CD4-positive, CD25-positive, alpha-beta regulatory T cell (primary cell): ENCODE results near the gene RPL21. TPM values are rescaled to one million over a fixed set of nuclear protein-coding genes. Genes with fewer than 3 reads are reported as not detected.

ENCODE experiments used
- ATAC-seq, 2 donors: fragments of 150-1000 bp; cut with Tn5 transposase; one replicate each; pipeline ENCODE4 v1.10.0; 2021; ENCODE audit warnings: low read depth in 2 of 2, moderate number of reproducible peaks in 2 of 2, moderate library complexity in 1 of 2
- DNase-seq, 3 donors: peaks; one replicate each; pipeline versions ENCODE4 v3.0.0 to v3.0.0-alpha.2; 2012 to 2022; ENCODE audit warnings: mixed read lengths in 1 of 3
- H3K27ac ChIP-seq: one replicate; pipeline ENCODE4 v1.7.0; 2013; ENCODE audit warnings: mild to moderate bottlenecking, low read length; ENCODE audit not compliant: insufficient read depth, poor library complexity, severe bottlenecking
- H3K27me3 ChIP-seq: one replicate; pipeline ENCODE4 v1.7.0; 2013; ENCODE audit warnings: low read length; ENCODE audit not compliant: control insufficient read depth, insufficient read depth
- H3K36me3 ChIP-seq: one replicate; pipeline ENCODE4 v1.7.0; 2013; ENCODE audit warnings: mild to moderate bottlenecking, low read length, moderate library complexity; ENCODE audit not compliant: control insufficient read depth, insufficient read depth
- H3K4me1 ChIP-seq: 2 replicates; pipeline ENCODE4 v1.7.0; 2013; ENCODE audit warnings: mild to moderate bottlenecking, low read length; ENCODE audit not compliant: insufficient read depth, control insufficient read depth, poor library complexity, severe bottlenecking
- H3K4me3 ChIP-seq: one replicate; pipeline ENCODE4 v1.7.0; 2013; ENCODE audit warnings: low read depth, mild to moderate bottlenecking, low read length, moderate library complexity
- H3K9me3 ChIP-seq, 2 experiments: 1 replicate in 1 of 2; 2 replicates in 1 of 2; pipeline ENCODE4 v1.7.0; 2013; ENCODE audit warnings: low read length in 2 of 2, mild to moderate bottlenecking in 1 of 2, moderate library complexity in 1 of 2; ENCODE audit not compliant: control insufficient read depth in 2 of 2
- H3K27ac Mint-ChIP-seq, 3 donors: one replicate each; pipeline ENCODE4 v1.8.0; 2020 to 2022; ENCODE audit warnings: mild to moderate bottlenecking in 3 of 3, mixed read lengths in 3 of 3, moderate library complexity in 2 of 3
- H3K27me3 Mint-ChIP-seq: one replicate; pipeline ENCODE4 v1.8.0; 2022; ENCODE audit warnings: mild to moderate bottlenecking, mixed read lengths
- H3K36me3 Mint-ChIP-seq: one replicate; pipeline ENCODE4 v1.8.0; 2020; ENCODE audit warnings: mixed read lengths
- H3K4me1 Mint-ChIP-seq, 4 donors: one replicate each; pipeline ENCODE4 v1.8.0; 2020 to 2022; ENCODE audit warnings: mixed read lengths in 4 of 4, mild to moderate bottlenecking in 1 of 4
- H3K4me3 Mint-ChIP-seq, 4 donors: one replicate each; pipeline ENCODE4 v1.8.0; 2020 to 2022; ENCODE audit warnings: mild to moderate bottlenecking in 4 of 4, mixed read lengths in 4 of 4, moderate library complexity in 3 of 4
- H3K9me3 Mint-ChIP-seq, 7 donors: one replicate each; pipeline ENCODE4 v1.8.0; 2020 to 2022; ENCODE audit warnings: mixed read lengths in 7 of 7, mild to moderate bottlenecking in 3 of 7, moderate library complexity in 2 of 7
- polyA plus RNA-seq, 4 donors: library from polyadenylated mRNA; unstranded; fragments of 300-500 nt; fragmentation: Illumina TruSeq; gene quantifications; one replicate each; pipeline ENCODE4 v1.2.3, GENCODE V29; 2021
- total RNA-seq: library from RNA; stranded (reverse); gene quantifications from one replicate; pipeline ENCODE4 v1.2.3, GENCODE V29; 2022

Gene RPL21
- total and polyA plus RNA-seq, 5 donors from 2014 or later, result 1,575 to 7,317 (median 4,646) TPM

DNA sequence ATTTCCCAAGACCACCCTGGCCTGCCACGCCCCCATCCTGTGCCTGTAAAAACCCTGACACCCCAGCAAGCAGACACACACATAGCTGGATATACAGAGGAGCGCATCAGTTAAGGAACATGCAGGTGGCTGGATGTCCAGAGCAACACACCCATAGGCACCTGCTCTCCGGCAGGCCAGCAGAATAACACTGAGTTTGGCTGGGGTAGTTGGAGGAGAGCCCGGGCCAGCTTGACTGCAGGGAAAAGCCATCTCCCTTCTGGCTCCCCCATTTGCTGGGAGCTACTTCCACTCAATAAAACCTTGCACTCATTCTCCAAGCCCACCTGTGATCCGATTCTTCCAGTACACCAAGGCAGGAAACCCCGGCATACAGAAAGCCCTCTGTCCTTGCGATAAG lies 28.1 kb downstream of the RPL21 start:
- DNase-seq (no peak), ATAC-seq (no peak)
- Mint-ChIP-seq H3K4me3 (no peak overlapping the region), H3K36me3 (no peaks in the 10 kb centered on the region), H3K27ac (no peak overlapping the region), H3K27me3 (peaks cover 26% of the 10 kb centered on the region), H3K9me3 (no peaks in the 10 kb centered on the region), H3K4me1 (no peaks in the 10 kb centered on the region)
- Histone ChIP-seq H3K9me3 (no peaks in the 10 kb centered on the region), H3K4me1 (no peaks in the 10 kb centered on the region), H3K27ac (no peak overlapping the region), H3K4me3 (no peak overlapping the region), H3K27me3 (peaks cover 19% of the 10 kb centered on the region), H3K36me3 (no peaks in the 10 kb centered on the region)

GRCh38 chr13:27280009-27280656 lies 28.8 kb downstream of the RPL21 start:
- Histone ChIP-seq H3K4me3 (no peak overlapping the region), H3K27me3 (peaks cover 13% of the 10 kb centered on the region), H3K4me1 (no peaks in the 10 kb centered on the region), H3K36me3 (no peaks in the 10 kb centered on the region), H3K27ac (no peak overlapping the region), H3K9me3 (no peaks in the 10 kb centered on the region)
- ATAC-seq (no peak), DNase-seq (no peak)
- H3K4me1 Mint-ChIP-seq, result no peaks in the 10 kb centered on the region
- H3K9me3 Mint-ChIP-seq, result no peaks in the 10 kb centered on the region
- no peak overlapping the region for H3K27ac Mint-ChIP-seq
- H3K27me3 Mint-ChIP-seq, result peaks cover 20% of the 10 kb centered on the region
- H3K4me3 Mint-ChIP-seq, result no peak overlapping the region
- H3K36me3 Mint-ChIP-seq, result no peaks in the 10 kb centered on the region

DNA sequence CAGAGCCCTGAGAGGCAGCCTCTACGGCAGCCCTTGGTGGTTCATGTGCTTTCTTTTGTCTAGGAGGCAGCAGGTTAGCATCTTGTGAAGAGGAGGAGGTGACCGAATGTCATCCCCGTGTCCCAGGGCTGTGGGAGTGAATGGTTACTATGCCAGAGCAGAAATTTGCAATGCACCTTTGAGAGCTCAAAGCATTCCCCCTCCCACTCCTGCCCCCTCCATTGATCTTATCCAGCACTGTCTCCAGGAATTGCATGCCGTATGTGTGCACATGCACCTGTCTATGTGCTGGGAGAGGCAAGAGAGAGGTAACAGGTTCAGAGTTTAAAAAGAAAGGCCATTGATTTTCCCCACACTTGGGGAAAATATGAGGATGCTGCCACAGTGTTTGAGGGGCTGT lies 29.5 kb downstream of the RPL21 start:
- no peaks in the 10 kb centered on the region for H3K9me3 Mint-ChIP-seq
- Histone ChIP-seq H3K36me3 (no peaks in the 10 kb centered on the region), H3K9me3 (no peaks in the 10 kb centered on the region), H3K4me1 (no peaks in the 10 kb centered on the region), H3K27me3 (peaks cover 10% of the 10 kb centered on the region), H3K4me3 (no peak overlapping the region), H3K27ac (no peak overlapping the region)
- no peak overlapping the region for H3K4me3 Mint-ChIP-seq
- ATAC-seq (no peak), DNase-seq (no peak)
- no peak overlapping the region for H3K27ac Mint-ChIP-seq
- H3K27me3 Mint-ChIP-seq, result peaks cover 15% of the 10 kb centered on the region
- H3K4me1 Mint-ChIP-seq, result no peaks in the 10 kb centered on the region
- H3K36me3 Mint-ChIP-seq, result no peaks in the 10 kb centered on the region

DNA sequence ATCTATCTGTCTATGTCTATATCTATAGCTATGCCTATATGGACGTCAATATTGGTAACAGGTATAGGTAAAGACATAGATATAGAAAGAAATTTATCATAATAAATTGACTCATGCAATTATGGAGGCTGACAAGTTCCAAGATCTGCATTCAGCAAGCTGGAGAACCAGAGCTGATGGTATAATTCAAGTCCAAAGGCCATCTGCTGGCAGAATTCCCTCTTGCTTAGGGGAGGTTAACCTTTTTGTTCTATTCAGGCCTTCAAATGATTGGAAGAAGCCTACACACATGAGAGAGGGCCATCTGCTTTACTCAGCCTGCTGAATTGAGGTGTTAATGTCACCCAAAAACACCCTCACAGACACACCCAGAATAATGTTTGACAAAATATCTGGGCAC lies 30.1 kb downstream of the RPL21 start:
- Histone ChIP-seq H3K4me1 (no peaks in the 10 kb centered on the region), H3K9me3 (no peaks in the 10 kb centered on the region), H3K27me3 (peaks cover 5% of the 10 kb centered on the region), H3K27ac (no peak overlapping the region), H3K4me3 (no peak overlapping the region), H3K36me3 (no peaks in the 10 kb centered on the region)
- Mint-ChIP-seq H3K36me3 (no peaks in the 10 kb centered on the region), H3K27me3 (peaks cover 11% of the 10 kb centered on the region), H3K4me3 (no peak overlapping the region), H3K4me1 (no peaks in the 10 kb centered on the region), H3K9me3 (no peaks in the 10 kb centered on the region), H3K27ac (no peak overlapping the region)
- ATAC-seq (no peak), DNase-seq (no peak)

DNA sequence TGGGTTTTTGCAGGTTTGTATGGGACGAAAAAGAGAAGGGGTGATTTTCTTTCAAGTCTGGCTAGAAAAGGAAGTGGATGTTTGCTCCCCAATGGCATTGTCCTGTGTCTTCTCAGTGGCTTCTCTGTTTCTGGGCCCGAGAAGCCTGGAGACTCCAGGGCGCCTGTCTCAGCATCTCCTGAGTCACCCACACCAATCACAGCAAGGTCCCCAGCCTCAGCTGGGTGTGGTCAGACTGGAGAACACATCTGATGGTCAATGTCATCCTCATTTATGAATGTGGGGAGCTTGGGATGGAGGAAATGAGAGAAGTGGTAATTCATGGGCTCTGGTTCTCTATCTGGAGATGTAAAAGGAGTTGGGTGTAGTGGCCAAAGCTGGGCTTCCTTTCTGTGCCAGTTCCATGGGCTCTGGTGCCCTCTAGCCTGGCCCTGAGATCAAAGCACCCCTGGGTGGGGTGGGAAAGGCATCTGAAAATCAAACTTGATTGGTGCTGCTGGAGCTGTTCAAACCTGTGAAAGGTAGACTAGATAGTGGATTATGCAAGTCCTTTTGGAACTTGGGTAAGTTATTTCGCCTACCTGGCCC lies 32.6 kb downstream of the RPL21 start:
- ATAC-seq, result no peak
- H3K36me3 ChIP-seq, result no peaks in the 10 kb centered on the region
- Mint-ChIP-seq H3K27me3 (peaks cover 5% of the 10 kb centered on the region), H3K4me1 (no peaks in the 10 kb centered on the region), H3K27ac (no peak overlapping the region), H3K9me3 (no peaks in the 10 kb centered on the region), H3K4me3 (no peak overlapping the region), H3K36me3 (no peaks in the 10 kb centered on the region)
- no peaks in the 10 kb centered on the region for H3K4me1 ChIP-seq
- peaks cover 3% of the 10 kb centered on the region for H3K27me3 ChIP-seq
- no peak overlapping the region for H3K4me3 ChIP-seq
- peak in 1 of 3 donors; percentile 26 for DNase-seq
- H3K27ac ChIP-seq, result no peak overlapping the region
- no peaks in the 10 kb centered on the region for H3K9me3 ChIP-seq

DNA sequence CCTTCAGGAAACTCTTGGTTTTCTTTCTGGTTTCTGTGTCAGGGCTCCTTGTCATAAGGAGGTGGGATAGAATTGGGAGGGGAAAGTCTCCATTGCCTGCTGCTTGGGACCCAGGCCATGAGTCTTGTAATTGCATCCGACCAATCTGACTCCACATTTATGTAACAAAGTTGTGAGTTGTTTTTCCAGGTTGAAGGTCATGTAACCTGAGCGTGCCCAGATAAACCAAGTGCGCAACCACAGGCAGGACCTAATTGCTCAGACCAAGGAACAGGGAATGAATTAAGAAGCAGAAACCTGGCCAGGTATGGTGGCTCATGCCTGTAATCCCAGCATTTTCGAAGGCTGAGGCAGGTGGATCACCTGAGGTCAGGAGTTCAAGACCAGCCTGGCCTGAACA lies 37.0 kb downstream of the RPL21 start:
- ATAC-seq, result no peak
- Histone ChIP-seq H3K27me3 (no peaks in the 10 kb centered on the region), H3K4me3 (no peak overlapping the region), H3K36me3 (no peaks in the 10 kb centered on the region), H3K4me1 (peaks cover 4% of the 10 kb centered on the region), H3K27ac (no peak overlapping the region), H3K9me3 (no peaks in the 10 kb centered on the region)
- Mint-ChIP-seq H3K27me3 (no peaks in the 10 kb centered on the region), H3K27ac (no peak overlapping the region), H3K4me3 (no peak overlapping the region), H3K9me3 (no peaks in the 10 kb centered on the region), H3K36me3 (no peaks in the 10 kb centered on the region), H3K4me1 (peaks cover 0 to 7% (median under 1%) of the 10 kb centered on the region in 4 donors)
- no peak for DNase-seq

GRCh38 chr13:27289011-27289665 lies 37.8 kb downstream of the RPL21 start:
- no peaks in the 10 kb centered on the region for H3K36me3 ChIP-seq
- no peaks in the 10 kb centered on the region for H3K36me3 Mint-ChIP-seq
- no peak for DNase-seq

GRCh38 chr13:27290715-27291114 lies 39.4 kb downstream of the RPL21 start:
- H3K4me3 Mint-ChIP-seq, result no peak overlapping the region
- no peak for ATAC-seq
- H3K9me3 Mint-ChIP-seq, result no peaks in the 10 kb centered on the region

More at GRCh38 chr13:27289011-27289665, 37.8 kb downstream of the RPL21 start:
- Mint-ChIP-seq H3K9me3 (no peaks in the 10 kb centered on the region), H3K27ac (no peak overlapping the region), H3K4me3 (no peak overlapping the region), H3K4me1 (peaks cover 3 to 14% (median 7%) of the 10 kb centered on the region in 4 donors), H3K27me3 (no peaks in the 10 kb centered on the region)
- ATAC-seq, result no peak
- Histone ChIP-seq H3K4me3 (no peak overlapping the region), H3K27me3 (no peaks in the 10 kb centered on the region), H3K4me1 (peaks cover 5% of the 10 kb centered on the region), H3K9me3 (no peaks in the 10 kb centered on the region), H3K27ac (no peak overlapping the region)

More at GRCh38 chr13:27290715-27291114, 39.4 kb downstream of the RPL21 start:
- Mint-ChIP-seq H3K27me3 (no peaks in the 10 kb centered on the region), H3K36me3 (no peaks in the 10 kb centered on the region), H3K27ac (no peak overlapping the region), H3K4me1 (peaks cover 6 to 25% (median 11%) of the 10 kb centered on the region in 4 donors)
- Histone ChIP-seq H3K4me1 (peaks cover 5% of the 10 kb centered on the region), H3K4me3 (no peak overlapping the region), H3K27me3 (no peaks in the 10 kb centered on the region), H3K36me3 (no peaks in the 10 kb centered on the region), H3K9me3 (no peaks in the 10 kb centered on the region), H3K27ac (no peak overlapping the region)
- no peak for DNase-seq
